Activated CD4-positive, alpha-beta T cell treated with anti-CD3 and anti-CD28 coated beads, Interleukin-2, amount 10 ng/mL, durations not matched to agents 7 days and 5 days (primary cell): ENCODE measurements around the gene SDR39U1. TPM values are rescaled to one million over a fixed set of nuclear protein-coding genes. Genes with fewer than 3 reads are reported as not detected.

ENCODE experiments used
- CTCF ChIA-PET: fragments of 350-600 bp; sonication (Branson Sonifier 250); formaldehyde crosslinking; loops from one replicate; lab custom pipeline; 2021; ENCODE audit warnings: antibody characterized with exemption; lab: Charles Lee
- POLR2A ChIA-PET: fragments of 350-600 bp; sonication (Branson Sonifier 250); formaldehyde crosslinking; loops from one replicate; lab custom pipeline; 2021; ENCODE audit warnings: antibody characterized with exemption; lab: Charles Lee
- DNase-seq: peaks from one replicate; pipeline ENCODE4 v3.0.0-alpha.2; 2020
- H3K27ac Mint-ChIP-seq: one replicate; pipeline ENCODE4 v1.8.0; 2021; ENCODE audit warnings: mild to moderate bottlenecking, moderate library complexity, mixed read lengths
- H3K27me3 Mint-ChIP-seq: one replicate; pipeline ENCODE4 v1.8.0; 2021; ENCODE audit warnings: mixed read lengths
- H3K36me3 Mint-ChIP-seq: one replicate; pipeline ENCODE4 v1.8.0; 2021; ENCODE audit warnings: low read depth, mixed read lengths
- H3K4me1 Mint-ChIP-seq: one replicate; pipeline ENCODE4 v1.8.0; 2021; ENCODE audit warnings: mixed read lengths
- H3K4me3 Mint-ChIP-seq: one replicate; pipeline ENCODE4 v1.8.0; 2021; ENCODE audit warnings: mild to moderate bottlenecking, moderate library complexity, mixed read lengths
- H3K9me3 Mint-ChIP-seq: one replicate; pipeline ENCODE4 v1.8.0; 2021; ENCODE audit warnings: mixed read lengths
- total RNA-seq, 2 experiments: library from RNA; stranded (reverse); gene quantifications; one replicate each; pipeline ENCODE4 v1.2.3, GENCODE V29; 2021

SDR39U1 gene
- total RNA-seq, 2 experiments from 2014 or later = 52.8 to 54.9 TPM

DNA sequence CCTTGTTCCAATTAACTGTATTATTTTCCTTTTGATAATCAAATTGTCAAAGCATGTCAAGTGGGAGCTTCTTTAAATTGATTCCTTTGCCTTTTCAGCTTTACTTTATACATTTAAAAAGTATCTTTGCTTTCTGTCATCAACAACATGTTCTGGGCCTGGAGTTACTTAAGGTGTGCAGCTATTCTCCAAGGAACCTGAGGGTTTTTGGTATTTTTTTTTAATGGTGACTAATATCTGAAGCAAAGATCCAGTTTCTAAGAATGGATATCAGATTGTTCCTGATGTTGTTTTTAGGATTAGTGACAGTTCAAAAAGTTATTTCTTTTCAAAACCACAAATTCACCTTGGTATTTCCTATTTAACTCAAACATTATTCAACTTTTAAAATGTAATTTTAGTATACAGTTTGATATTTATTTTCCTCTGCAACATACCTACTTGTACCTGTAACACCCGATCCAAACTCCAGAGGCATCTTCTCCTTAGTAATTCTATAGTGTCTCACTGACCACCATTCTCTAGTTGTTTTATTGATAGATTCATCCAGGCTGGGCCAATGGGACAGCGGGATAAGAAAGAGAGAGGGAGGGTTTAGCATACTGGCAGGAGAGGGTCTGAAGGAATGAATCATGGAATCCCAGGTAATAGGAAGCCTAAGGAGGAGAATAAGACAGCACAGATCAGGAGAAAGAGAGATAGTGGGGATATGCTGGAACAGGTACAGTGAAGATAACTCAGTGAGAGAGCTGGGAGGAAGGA lies 16.2 kb downstream of the SDR39U1 start:
- H3K4me3 Mint-ChIP-seq = no peak overlapping the region
- no peak for DNase-seq
- CTCF ChIA-PET = interaction anchor here (1.0 to 1.9 kb wide), 4 partner anchors 9 to 266 kb away, joined by 3 to 4 read pairs (median 3); partner anchors contain the start of genes IRF9 and TINF2
- H3K27me3 Mint-ChIP-seq = peaks cover under 1% of the 10 kb centered on the region
- POLR2A ChIA-PET = no interaction called here
- peaks cover 4% of the 10 kb centered on the region for H3K36me3 Mint-ChIP-seq
- H3K27ac Mint-ChIP-seq = peak overlapping the region; percentile 82
- peaks cover 43% of the 10 kb centered on the region for H3K4me1 Mint-ChIP-seq
- no peaks in the 10 kb centered on the region for H3K9me3 Mint-ChIP-seq

DNA sequence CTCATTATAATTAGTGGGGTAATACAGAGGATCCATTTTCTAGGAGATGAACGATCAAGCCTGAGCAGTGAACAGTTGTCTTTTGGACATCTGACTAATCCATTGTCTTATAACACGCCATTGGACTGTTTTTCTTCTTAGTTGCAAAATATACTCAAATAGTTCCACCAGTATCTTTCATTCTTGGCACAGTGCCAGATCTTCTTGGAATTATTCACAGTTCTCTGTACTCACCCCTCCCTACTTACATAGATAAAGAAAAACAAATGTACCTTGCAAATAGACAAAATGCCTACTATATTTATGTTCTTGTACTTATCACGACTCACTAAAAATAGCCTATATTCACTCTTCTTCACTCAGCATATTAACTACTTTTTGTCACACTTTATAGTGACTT lies 16.9 kb downstream of the SDR39U1 start:
- CTCF ChIA-PET = interaction anchor here (0.7 to 4.1 kb wide), 7 partner anchors 9 to 265 kb away, joined by 3 to 22 read pairs (median 4); partner anchors contain the start of genes IRF9, LTB4R, LTB4R2 and TINF2
- Mint-ChIP-seq H3K27me3 (peaks cover 4% of the 10 kb centered on the region), H3K36me3 (no peaks in the 10 kb centered on the region), H3K9me3 (no peaks in the 10 kb centered on the region), H3K4me3 (no peak overlapping the region), H3K4me1 (peaks cover 38% of the 10 kb centered on the region), H3K27ac (peak overlapping the region; percentile 82)
- POLR2A ChIA-PET = no interaction called here
- no peak for DNase-seq

DNA sequence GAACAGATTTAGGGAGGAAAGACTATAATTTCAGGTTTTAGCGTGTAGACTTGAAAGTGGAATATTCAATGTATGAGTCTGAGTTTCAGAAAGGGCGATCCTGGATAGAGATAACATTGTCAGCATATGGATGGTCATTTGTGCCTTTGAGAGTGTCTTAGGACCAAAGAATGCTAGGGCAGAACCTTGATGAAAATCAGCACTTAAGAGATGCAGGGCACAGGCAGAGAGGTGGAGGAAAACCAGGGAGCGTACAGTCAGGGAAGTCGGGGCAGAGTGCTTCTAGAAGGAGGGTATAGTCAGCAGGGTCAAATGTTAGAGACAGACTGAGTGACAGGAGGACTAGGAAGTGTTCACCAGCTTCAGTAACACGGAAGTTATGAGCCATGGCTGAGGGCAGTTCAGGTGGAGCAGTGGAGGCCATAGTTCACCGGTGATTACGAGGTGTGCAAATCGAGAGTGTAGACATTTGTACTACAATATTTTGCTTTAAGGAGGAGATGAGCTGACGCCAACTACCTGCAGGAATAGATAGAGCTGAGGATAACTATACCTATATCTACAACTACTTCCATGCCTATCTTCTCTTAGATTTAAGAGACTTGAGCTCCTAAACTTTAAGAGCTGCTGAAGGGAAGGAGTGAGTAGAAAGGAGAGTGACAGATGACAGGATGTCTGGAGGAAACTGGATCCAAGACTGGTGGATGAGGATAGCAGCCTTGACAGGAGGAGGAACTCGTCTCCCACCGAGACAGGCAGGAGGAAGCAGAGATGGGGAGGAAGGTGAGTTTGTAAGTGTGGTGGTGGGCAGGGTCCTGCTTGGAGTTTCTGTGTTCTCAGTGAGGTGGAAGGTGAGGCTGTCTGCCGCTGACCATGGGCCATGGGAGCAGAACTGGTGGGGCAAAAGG lies 19.6 kb downstream of the SDR39U1 start:
- H3K4me1 Mint-ChIP-seq = peaks cover 27% of the 10 kb centered on the region
- H3K4me3 Mint-ChIP-seq = no peak overlapping the region
- H3K9me3 Mint-ChIP-seq = no peaks in the 10 kb centered on the region
- POLR2A ChIA-PET = no interaction called here
- no peaks in the 10 kb centered on the region for H3K36me3 Mint-ChIP-seq
- DNase-seq = no peak
- no peak overlapping the region for H3K27ac Mint-ChIP-seq
- CTCF ChIA-PET = interaction anchor here (0.5 to 4.1 kb wide), 6 partner anchors 9 to 1200 kb away, joined by 3 to 22 read pairs (median 4); partner anchors contain the start of gene RIPK3
- H3K27me3 Mint-ChIP-seq = peaks cover 8% of the 10 kb centered on the region

DNA sequence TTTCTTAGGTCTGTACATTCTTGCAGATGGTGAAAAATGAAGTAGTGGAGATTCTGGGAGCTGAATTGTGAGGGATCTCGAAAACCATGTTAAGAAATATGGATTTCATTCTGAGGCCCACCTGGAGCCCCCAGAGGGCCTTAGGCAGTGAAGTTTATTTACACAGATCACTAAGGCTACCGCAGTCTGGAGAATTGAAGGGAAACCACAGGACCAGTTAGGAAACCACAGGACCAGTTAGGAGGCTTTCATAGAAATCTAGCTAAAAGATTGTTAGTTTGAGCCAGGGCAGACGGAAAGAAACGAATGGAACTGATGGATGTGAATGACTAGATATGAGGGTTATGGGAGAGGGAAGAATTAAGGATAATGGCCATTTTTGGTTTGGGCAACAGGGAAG lies 20.3 kb downstream of the SDR39U1 start:
- ChIA-PET POLR2A (no interaction called here), CTCF (interaction anchor here (3.6 to 4.1 kb wide), 2 partner anchors 9 to 89 kb away, joined by 18 to 22 read pairs; no protein-coding TSS in a partner anchor)
- Mint-ChIP-seq H3K27ac (no peak overlapping the region), H3K4me1 (peaks cover 23% of the 10 kb centered on the region), H3K4me3 (no peak overlapping the region), H3K36me3 (no peaks in the 10 kb centered on the region), H3K27me3 (peaks cover 8% of the 10 kb centered on the region), H3K9me3 (no peaks in the 10 kb centered on the region)
- no peak for DNase-seq

DNA sequence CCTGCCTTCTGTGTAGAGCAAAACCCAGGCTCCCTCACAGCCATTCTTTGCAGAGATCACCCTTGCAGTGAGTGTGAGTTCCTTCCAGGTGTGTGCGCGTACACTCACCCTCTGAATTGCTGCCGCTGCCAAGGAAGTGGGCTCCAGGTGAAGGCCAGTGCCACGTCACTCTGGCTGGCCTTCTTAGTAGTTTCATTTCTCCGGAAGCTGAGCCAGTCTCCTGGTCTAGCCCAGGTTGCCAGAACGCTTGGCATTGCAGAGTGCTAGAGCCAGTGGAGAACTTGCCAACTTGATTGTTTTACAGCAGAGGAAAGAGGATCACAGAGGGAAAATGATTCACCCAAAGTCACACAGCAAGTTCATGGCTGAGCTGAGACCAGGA lies 24.1 kb downstream of the SDR39U1 start:
- Mint-ChIP-seq H3K4me3 (no peak overlapping the region), H3K36me3 (no peaks in the 10 kb centered on the region), H3K27ac (no peak overlapping the region), H3K4me1 (no peaks in the 10 kb centered on the region), H3K9me3 (no peaks in the 10 kb centered on the region), H3K27me3 (peaks cover 8% of the 10 kb centered on the region)
- DNase-seq = no peak
- ChIA-PET POLR2A (interaction anchor here (1.3 kb wide), 1 partner anchor 12 kb away, joined by 8 read pairs; the partner anchor contains the start of genes CBLN3 and KHNYN), CTCF (interaction anchor here (1.8 kb wide), 1 partner anchor 13 kb away, joined by 6 read pairs; no protein-coding TSS in a partner anchor)

DNA sequence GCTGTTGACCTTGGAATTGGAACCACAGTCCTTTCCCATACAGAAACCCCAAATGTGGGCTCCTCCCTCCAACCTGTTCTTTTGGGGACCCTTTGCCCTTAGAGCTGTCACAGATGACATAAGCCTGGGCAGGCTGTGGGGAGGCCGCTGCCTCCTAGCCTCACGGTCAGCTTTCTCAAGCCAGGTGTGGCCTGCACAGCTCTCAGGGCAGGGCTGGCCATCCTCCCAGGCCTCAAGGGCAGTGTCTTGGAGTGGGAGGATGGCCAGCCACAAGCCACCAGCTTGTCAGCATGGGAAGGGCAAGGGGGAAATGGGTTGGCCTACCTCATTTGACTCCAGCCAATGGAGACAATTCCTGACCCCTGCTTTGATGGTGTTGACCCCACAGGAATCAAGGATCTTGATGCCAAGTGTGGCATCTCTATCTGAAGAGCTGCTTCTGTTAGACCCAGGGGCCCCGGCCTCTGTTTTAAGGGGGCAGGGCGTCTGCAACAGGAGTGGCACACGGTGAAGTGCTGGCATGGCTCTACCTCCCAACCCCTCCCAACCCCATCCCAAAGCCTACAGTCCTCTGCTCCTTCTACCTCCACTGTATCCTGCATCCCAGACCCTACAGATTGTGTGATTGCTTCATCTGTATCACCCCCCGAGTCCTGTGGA lies 24.6 kb downstream of the SDR39U1 start:
- Mint-ChIP-seq H3K27ac (no peak overlapping the region), H3K36me3 (no peaks in the 10 kb centered on the region), H3K27me3 (peaks cover 8% of the 10 kb centered on the region), H3K9me3 (no peaks in the 10 kb centered on the region), H3K4me1 (no peaks in the 10 kb centered on the region), H3K4me3 (no peak overlapping the region)
- DNase-seq = no peak
- ChIA-PET POLR2A (interaction anchor here (0.7 to 1.3 kb wide), 2 partner anchors 12 to 48 kb away, joined by 3 to 8 read pairs; partner anchors contain the start of genes CBLN3 and KHNYN), CTCF (interaction anchor here (1.0 kb wide), 1 partner anchor 8 kb away, joined by 3 read pairs; no protein-coding TSS in a partner anchor)

DNA sequence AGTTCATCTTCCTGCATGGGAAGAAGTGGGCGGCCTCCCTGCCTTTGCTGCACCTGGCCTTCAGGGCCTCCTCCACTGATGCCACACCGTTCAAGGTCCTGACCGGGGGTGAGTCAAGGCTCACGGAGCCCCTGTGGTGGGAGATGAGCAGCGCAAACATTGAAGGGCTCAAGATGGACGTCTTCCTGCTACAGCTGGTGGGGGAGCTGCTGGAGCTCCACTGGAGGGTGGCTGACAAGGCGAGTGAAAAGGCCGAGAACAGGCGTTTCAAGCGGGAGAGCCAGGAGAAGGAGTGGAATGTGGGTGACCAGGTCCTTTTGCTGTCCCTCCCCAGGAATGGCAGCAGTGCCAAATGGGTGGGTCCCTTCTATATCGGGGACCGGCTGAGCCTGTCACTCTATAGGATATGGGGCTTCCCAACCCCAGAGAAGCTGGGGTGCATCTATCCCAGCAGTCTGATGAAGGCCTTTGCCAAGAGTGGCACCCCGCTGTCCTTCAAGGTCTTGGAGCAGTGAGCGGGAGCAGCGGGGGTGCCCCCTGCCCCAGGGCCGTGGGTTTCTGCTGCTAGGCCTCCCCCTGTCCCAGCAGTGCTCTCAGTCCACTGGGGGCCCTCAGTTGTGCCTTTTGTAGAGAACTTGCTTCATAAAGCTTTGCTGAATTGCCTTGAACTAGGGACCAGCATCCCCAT lies 25.5 kb downstream of the SDR39U1 start:
- no peak for DNase-seq
- Mint-ChIP-seq H3K36me3 (no peaks in the 10 kb centered on the region), H3K4me1 (no peaks in the 10 kb centered on the region), H3K4me3 (no peak overlapping the region), H3K9me3 (no peaks in the 10 kb centered on the region), H3K27ac (no peak overlapping the region), H3K27me3 (peaks cover 8% of the 10 kb centered on the region)
- ChIA-PET POLR2A (interaction anchor here (0.7 kb wide), 1 partner anchor 47 kb away, joined by 3 read pairs; no protein-coding TSS in a partner anchor), CTCF (interaction anchor here (1.0 to 1.1 kb wide), 2 partner anchors 9 to 19 kb away, joined by 3 to 4 read pairs; no protein-coding TSS in a partner anchor)

DNA sequence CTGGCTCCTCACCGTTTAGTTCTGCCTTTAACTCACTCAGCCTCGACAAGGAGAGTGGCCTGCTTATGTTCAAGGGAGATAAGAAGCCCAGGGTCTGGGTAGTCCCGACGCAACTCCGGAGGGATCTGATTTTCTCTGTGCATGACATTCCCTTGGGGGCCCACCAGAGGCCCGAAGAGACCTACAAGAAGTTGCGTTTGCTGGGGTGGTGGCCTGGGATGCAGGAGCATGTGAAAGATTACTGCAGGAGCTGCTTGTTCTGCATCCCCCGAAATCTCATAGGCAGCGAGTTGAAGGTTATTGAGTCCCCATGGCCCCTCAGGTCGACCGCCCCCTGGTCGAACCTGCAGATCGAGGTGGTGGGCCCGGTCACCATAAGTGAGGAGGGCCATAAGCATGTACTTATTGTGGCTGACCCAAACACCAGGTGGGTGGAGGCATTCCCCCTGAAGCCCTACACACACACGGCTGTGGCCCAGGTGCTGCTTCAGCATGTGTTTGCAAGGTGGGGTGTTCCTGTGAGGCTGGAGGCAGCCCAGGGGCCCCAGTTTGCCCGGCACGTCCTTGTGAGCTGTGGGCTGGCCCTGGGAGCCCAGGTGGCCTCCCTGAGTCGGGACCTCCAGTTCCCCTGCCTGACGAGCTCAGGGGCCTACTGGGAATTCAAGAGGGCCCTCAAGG lies 26.2 kb downstream of the SDR39U1 start:
- H3K36me3 Mint-ChIP-seq = no peaks in the 10 kb centered on the region
- no peak overlapping the region for H3K27ac Mint-ChIP-seq
- H3K4me3 Mint-ChIP-seq = no peak overlapping the region
- no peaks in the 10 kb centered on the region for H3K4me1 Mint-ChIP-seq
- ChIA-PET POLR2A (no interaction called here), CTCF (interaction anchor here (1.0 to 1.1 kb wide), 3 partner anchors 9 to 80 kb away, joined by 3 to 4 read pairs (median 3); no protein-coding TSS in a partner anchor)
- no peak for DNase-seq
- peaks cover 8% of the 10 kb centered on the region for H3K27me3 Mint-ChIP-seq
- no peaks in the 10 kb centered on the region for H3K9me3 Mint-ChIP-seq

DNA sequence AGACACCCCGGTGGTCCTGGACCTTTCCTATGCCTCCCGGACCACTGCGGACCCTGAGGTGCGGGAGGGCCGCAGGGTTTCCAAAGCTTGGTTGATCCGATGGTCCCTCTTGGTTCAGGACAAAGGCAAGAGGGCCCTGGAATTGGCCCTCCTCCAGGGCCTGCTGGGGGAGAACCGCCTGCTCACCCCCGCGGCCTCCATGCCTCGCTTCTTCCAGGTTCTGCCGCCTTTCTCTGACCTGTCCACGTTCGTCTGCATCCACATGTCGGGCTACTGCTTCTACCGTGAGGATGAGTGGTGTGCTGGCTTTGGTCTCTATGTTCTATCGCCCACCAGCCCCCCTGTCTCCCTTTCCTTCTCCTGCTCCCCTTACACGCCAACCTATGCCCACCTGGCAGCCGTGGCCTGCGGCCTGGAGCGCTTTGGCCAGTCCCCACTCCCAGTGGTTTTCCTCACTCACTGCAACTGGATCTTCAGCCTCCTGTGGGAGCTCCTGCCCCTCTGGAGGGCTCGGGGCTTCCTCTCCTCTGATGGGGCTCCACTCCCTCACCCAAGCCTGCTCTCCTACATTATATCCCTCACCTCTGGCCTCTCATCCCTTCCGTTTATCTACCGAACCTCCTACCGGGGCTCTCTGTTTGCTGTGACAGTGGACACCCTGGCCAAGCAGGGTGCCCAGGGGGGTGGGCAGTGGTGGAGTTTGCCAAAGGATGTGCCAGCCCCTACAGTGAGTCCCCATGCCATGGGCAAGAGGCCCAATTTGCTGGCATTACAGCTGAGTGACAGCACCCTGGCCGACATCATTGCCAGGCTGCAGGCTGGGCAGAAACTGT lies 26.9 kb downstream of the SDR39U1 start:
- Mint-ChIP-seq H3K27ac (no peak overlapping the region), H3K9me3 (no peaks in the 10 kb centered on the region), H3K4me3 (no peak overlapping the region), H3K4me1 (no peaks in the 10 kb centered on the region), H3K27me3 (peaks cover 4% of the 10 kb centered on the region), H3K36me3 (no peaks in the 10 kb centered on the region)
- CTCF ChIA-PET = interaction anchor here (1.0 kb wide), 1 partner anchor 80 kb away, joined by 3 read pairs; no protein-coding TSS in a partner anchor
- POLR2A ChIA-PET = no interaction called here
- DNase-seq = no peak

DNA sequence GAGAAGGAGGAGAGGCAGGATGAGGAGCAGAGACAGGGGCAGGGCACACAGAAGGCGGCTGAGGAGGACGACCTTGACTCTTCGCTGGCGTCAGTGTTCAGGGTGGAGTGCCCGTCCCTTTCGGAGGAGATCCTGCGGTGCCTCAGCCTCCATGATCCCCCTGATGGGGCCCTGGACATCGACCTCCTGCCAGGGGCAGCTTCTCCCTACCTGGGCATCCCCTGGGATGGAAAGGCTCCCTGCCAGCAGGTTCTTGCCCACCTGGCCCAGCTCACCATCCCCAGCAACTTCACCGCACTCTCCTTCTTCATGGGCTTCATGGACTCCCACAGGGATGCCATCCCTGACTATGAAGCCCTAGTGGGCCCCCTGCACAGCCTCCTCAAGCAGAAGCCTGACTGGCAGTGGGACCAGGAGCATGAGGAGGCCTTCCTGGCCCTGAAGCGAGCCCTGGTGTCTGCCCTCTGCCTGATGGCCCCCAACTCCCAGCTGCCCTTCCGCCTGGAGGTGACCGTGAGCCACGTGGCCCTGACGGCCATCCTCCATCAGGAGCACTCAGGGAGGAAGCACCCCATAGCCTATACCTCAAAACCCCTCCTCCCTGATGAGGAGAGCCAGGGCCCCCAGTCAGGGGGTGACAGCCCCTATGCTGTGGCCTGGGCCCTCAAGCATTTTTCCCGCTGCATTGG lies 27.7 kb downstream of the SDR39U1 start:
- Mint-ChIP-seq H3K27me3 (peaks cover 4% of the 10 kb centered on the region), H3K9me3 (no peaks in the 10 kb centered on the region), H3K4me1 (no peaks in the 10 kb centered on the region), H3K27ac (no peak overlapping the region), H3K36me3 (no peaks in the 10 kb centered on the region), H3K4me3 (no peak overlapping the region)
- ChIA-PET POLR2A (no interaction called here), CTCF (interaction anchor here (1.0 to 3.4 kb wide), 2 partner anchors 16 to 79 kb away, joined by 3 to 19 read pairs; partner anchors contain the start of genes CBLN3 and KHNYN)
- no peak for DNase-seq
